ENCODE data around the gene ST8SIA6.
A peak's percentile ranks its signal among the peaks of the same experiment; 100 is the strongest.

GRCh38 chr10:17430647-17431355, 23.6 kb downstream of the ST8SIA6 start:
- TF ChIP-seq CTCF (conservative IDR thresholded peaks at IDR 0.05 in 1 of 2, IDR thresholded peaks at IDR 0.05 in 1 of 2; ENCODE audit: extremely low read depth in 1 of 2, insufficient read depth in 1 of 2, low read depth in 1 of 2, low read length in 2 of 2) (peak; percentile 92 to 95), EZH2 (IDR thresholded peaks at IDR 0.05; ENCODE audit: borderline replicate concordance, low read length) (no peak)
